Activated T-helper 2 cell treated with anti-CD3 and anti-CD28 coated beads, Interferon-gamma antibody, Interleukin-2, Interleukin-4, amounts not matched to agents 10 μg/mL and 5 μg/mL and 100 μg/mL, durations not matched to agents 14 hours and 24 hours and 36 hours (primary cell): Measurements from ENCODE around the gene GRAP2. TPM values are rescaled to one million over a fixed set of nuclear protein-coding genes. Genes with fewer than 3 reads are reported as not detected.

Experiments
- DNase-seq: peaks from one replicate; pipeline ENCODE4 v3.0.0; 2021; ENCODE audit warnings: low spot score
- H3K27ac Mint-ChIP-seq: one replicate; pipeline ENCODE4 v1.8.0; 2021; ENCODE audit warnings: mixed read lengths
- H3K27me3 Mint-ChIP-seq: one replicate; pipeline ENCODE4 v1.8.0; 2021; ENCODE audit warnings: low read depth, mixed read lengths
- H3K36me3 Mint-ChIP-seq: one replicate; pipeline ENCODE4 v1.8.0; 2021; ENCODE audit warnings: low read depth, mixed read lengths
- H3K4me1 Mint-ChIP-seq: one replicate; pipeline ENCODE4 v1.8.0; 2021; ENCODE audit warnings: low read depth, mixed read lengths
- H3K4me3 Mint-ChIP-seq: one replicate; pipeline ENCODE4 v1.8.0; 2021; ENCODE audit warnings: low read depth, mild to moderate bottlenecking, moderate library complexity, mixed read lengths
- H3K9me3 Mint-ChIP-seq: one replicate; pipeline ENCODE4 v1.8.0; 2021; ENCODE audit warnings: mixed read lengths
- intact Hi-C: fragments of 100-400 bp; cut with micrococcal nuclease; formaldehyde crosslinking; loops from one replicate; pipeline ENCODE4 v1.15.1; 2023
- total RNA-seq: library from RNA; stranded (reverse); gene quantifications from 2 replicates; pipeline ENCODE4 v1.2.3, GENCODE V29; 2022

The GRAP2 gene
- total RNA-seq, 1 donor from 2014 or later = 46.5 TPM

GRCh38 chr22:39997939-39998726 lies 97.2 kb downstream of the GRAP2 start:
- peaks cover 49% of the 10 kb centered on the region for H3K27me3 Mint-ChIP-seq
- no peak overlapping the region for H3K4me3 Mint-ChIP-seq
- no peaks in the 10 kb centered on the region for H3K36me3 Mint-ChIP-seq
- DNase-seq = no peak
- no peaks in the 10 kb centered on the region for H3K9me3 Mint-ChIP-seq
- peaks cover 7% of the 10 kb centered on the region for H3K4me1 Mint-ChIP-seq
- H3K27ac Mint-ChIP-seq = no peak overlapping the region
- intact Hi-C loops = no loop called here

- Mint-ChIP-seq H3K27me3 (peaks cover 41% of the 10 kb centered on the region), H3K36me3 (no peaks in the 10 kb centered on the region), H3K4me3 (no peak overlapping the region), H3K9me3 (no peaks in the 10 kb centered on the region), H3K4me1 (peaks cover under 1% of the 10 kb centered on the region), H3K27ac (no peak overlapping the region)
- no peak for DNase-seq
- intact Hi-C loops = no loop called here
Measured at GRCh38 chr22:39999144-39999757, 98.4 kb downstream of the GRAP2 start.

- Mint-ChIP-seq H3K36me3 (no peaks in the 10 kb centered on the region), H3K27me3 (peaks cover 41% of the 10 kb centered on the region), H3K4me1 (no peaks in the 10 kb centered on the region), H3K4me3 (no peak overlapping the region), H3K27ac (no peak overlapping the region), H3K9me3 (no peaks in the 10 kb centered on the region)
- DNase-seq = no peak
- intact Hi-C loops = no loop called here
Measured at GRCh38 chr22:40000171-40000570, 99.3 kb downstream of the GRAP2 start.

GRCh38 chr22:40001106-40001505 lies 100.2 kb downstream of the GRAP2 start:
- intact Hi-C loops = no loop called here
- no peak for DNase-seq
- Mint-ChIP-seq H3K27me3 (peaks cover 36% of the 10 kb centered on the region), H3K36me3 (no peaks in the 10 kb centered on the region), H3K4me1 (no peaks in the 10 kb centered on the region), H3K27ac (no peak overlapping the region), H3K9me3 (no peaks in the 10 kb centered on the region), H3K4me3 (no peak overlapping the region)

- Mint-ChIP-seq H3K9me3 (no peaks in the 10 kb centered on the region), H3K27ac (no peak overlapping the region), H3K4me1 (no peaks in the 10 kb centered on the region), H3K27me3 (peaks cover 33% of the 10 kb centered on the region), H3K4me3 (no peak overlapping the region), H3K36me3 (no peaks in the 10 kb centered on the region)
- DNase-seq = no peak
- intact Hi-C loops = no loop called here
Measured at GRCh38 chr22:40001800-40002577, 101.1 kb downstream of the GRAP2 start.

- H3K4me3 Mint-ChIP-seq = no peak overlapping the region
- no peak overlapping the region for H3K27ac Mint-ChIP-seq
- intact Hi-C loops = no loop called here
- no peak for DNase-seq
- H3K9me3 Mint-ChIP-seq = no peaks in the 10 kb centered on the region
- H3K36me3 Mint-ChIP-seq = no peaks in the 10 kb centered on the region
- peaks cover 33% of the 10 kb centered on the region for H3K27me3 Mint-ChIP-seq
- no peaks in the 10 kb centered on the region for H3K4me1 Mint-ChIP-seq
Measured at GRCh38 chr22:40002935-40003715, 102.2 kb downstream of the GRAP2 start.

GRCh38 chr22:40004836-40005235 lies 104.0 kb downstream of the GRAP2 start:
- H3K36me3 Mint-ChIP-seq = no peaks in the 10 kb centered on the region
- peaks cover 39% of the 10 kb centered on the region for H3K27me3 Mint-ChIP-seq
- peaks cover 3% of the 10 kb centered on the region for H3K4me1 Mint-ChIP-seq
- H3K9me3 Mint-ChIP-seq = no peaks in the 10 kb centered on the region
- H3K4me3 Mint-ChIP-seq = no peak overlapping the region
- intact Hi-C loops = no loop called here
- no peak for DNase-seq
- H3K27ac Mint-ChIP-seq = no peak overlapping the region

GRCh38 chr22:40006641-40007040 lies 105.8 kb downstream of the GRAP2 start:
- Mint-ChIP-seq H3K9me3 (no peaks in the 10 kb centered on the region), H3K4me3 (no peak overlapping the region), H3K36me3 (no peaks in the 10 kb centered on the region), H3K27me3 (peaks cover 33% of the 10 kb centered on the region), H3K4me1 (peaks cover 3% of the 10 kb centered on the region), H3K27ac (no peak overlapping the region)
- DNase-seq = no peak
- intact Hi-C loops = no loop called here

- intact Hi-C loops = no loop called here
- no peak overlapping the region for H3K4me3 Mint-ChIP-seq
- DNase-seq = no peak
Measured at GRCh38 chr22:40007853-40008710, 107.2 kb downstream of the GRAP2 start.

GRCh38 chr22:40008726-40009291 lies 107.9 kb downstream of the GRAP2 start:
- Mint-ChIP-seq H3K36me3 (no peaks in the 10 kb centered on the region), H3K27ac (no peak overlapping the region), H3K27me3 (peaks cover 32% of the 10 kb centered on the region), H3K9me3 (no peaks in the 10 kb centered on the region), H3K4me1 (peaks cover 3% of the 10 kb centered on the region), H3K4me3 (no peak overlapping the region)
- no peak for DNase-seq
- intact Hi-C loops = no loop called here

More at GRCh38 chr22:40007853-40008710, 107.2 kb downstream of the GRAP2 start:
- H3K4me1 Mint-ChIP-seq = peaks cover 3% of the 10 kb centered on the region
- no peak overlapping the region for H3K27ac Mint-ChIP-seq
- peaks cover 30% of the 10 kb centered on the region for H3K27me3 Mint-ChIP-seq
- no peaks in the 10 kb centered on the region for H3K9me3 Mint-ChIP-seq
- H3K36me3 Mint-ChIP-seq = no peaks in the 10 kb centered on the region

- Mint-ChIP-seq H3K36me3 (no peaks in the 10 kb centered on the region), H3K4me3 (no peak overlapping the region), H3K27ac (no peak overlapping the region), H3K27me3 (peaks cover 35% of the 10 kb centered on the region), H3K9me3 (no peaks in the 10 kb centered on the region), H3K4me1 (peaks cover 3% of the 10 kb centered on the region)
- no peak for DNase-seq
- intact Hi-C loops = no loop called here
Measured at GRCh38 chr22:40009292-40009774, 108.4 kb downstream of the GRAP2 start.
